8988T (cell line): Measurements from ENCODE around the gene FOXE3.

Experiments used
- DNase-seq: peaks from one replicate; pipeline ENCODE4 v3.0.0; 2011

Gene FOXE3

GRCh38 chr1:47406966-47407365 is 9.1 kb upstream of the FOXE3 start:
- DNase-seq, result no peak

GRCh38 chr1:47407481-47407880 is 8.6 kb upstream of the FOXE3 start:
- no peak for DNase-seq

GRCh38 chr1:47409311-47410067 is 6.6 kb upstream of the FOXE3 start:
- no peak for DNase-seq

- no peak for DNase-seq
These were observed 6.0 kb upstream of the FOXE3 start for GRCh38 chr1:47410068-47410455.

GRCh38 chr1:47411436-47411835 is 4.6 kb upstream of the FOXE3 start:
- no peak for DNase-seq

DNA sequence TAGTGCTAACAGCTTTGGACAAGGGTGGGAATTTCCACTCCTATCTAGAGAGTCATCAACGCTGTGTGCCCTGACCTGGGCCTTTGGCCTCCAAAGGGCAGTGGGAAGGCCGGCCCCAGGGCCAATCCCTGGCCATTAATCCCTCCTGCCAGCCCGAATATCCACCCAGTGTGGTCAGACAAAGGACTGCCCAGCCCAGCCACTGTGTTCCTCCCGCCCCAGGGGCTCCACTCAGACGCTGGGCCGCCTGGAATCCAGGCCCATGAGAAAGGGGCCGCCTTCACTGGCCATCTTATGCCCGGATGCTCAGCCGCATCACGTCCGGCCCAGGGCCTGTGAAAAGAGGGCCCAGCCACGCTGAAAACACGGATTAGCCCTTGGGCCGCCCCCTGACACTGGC is 3.6 kb upstream of the FOXE3 start:
- no peak for DNase-seq

- no peak for DNase-seq
These were observed 459 bp downstream of the FOXE3 start for GRCh38 chr1:47416319-47417169.

GRCh38 chr1:47417170-47418044 is 1.3 kb downstream of the FOXE3 start:
- DNase-seq, result no peak

DNA sequence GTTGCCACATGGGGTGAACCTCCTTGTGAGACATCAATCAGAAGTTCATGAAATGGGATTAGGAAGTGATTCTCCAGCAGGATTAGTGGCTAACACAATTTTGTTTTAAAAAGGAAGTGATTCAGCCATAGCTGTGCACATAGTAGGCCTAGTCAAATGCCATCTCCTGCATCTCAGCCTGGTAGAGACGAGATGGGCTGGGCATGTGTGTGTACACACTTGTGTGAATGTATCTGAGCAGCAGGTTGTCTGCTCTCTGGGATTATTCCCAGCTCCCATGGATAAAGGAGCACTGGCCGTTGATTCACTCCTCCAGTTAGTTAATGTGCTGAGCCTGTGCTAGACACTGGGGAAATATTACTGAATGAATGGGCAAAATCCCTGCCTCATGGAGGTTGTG is 2.0 kb downstream of the FOXE3 start:
- DNase-seq, result no peak

- no peak for DNase-seq
These were observed 2.7 kb downstream of the FOXE3 start for GRCh38 chr1:47418681-47419325.

DNA sequence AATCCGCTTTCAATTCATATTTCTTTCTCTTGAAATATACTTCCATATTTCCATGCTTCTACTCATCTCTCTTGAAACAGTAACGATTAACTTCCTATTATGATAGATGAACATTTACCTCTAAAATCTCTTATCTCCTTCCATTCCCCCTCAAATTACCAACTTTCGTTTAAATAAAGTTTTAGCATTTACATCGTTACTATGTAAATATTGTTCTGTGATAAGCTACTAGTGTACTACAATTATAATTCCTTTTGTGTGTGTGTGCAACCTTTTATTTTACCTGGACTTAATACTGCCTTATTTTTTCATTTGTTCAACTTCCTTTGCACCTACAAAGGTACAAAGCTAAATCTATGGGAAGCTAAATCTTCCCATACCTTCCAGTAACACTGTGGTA is 4.5 kb downstream of the FOXE3 start:
- DNase-seq, result no peak

GRCh38 chr1:47423872-47424271 is 7.8 kb downstream of the FOXE3 start:
- no peak for DNase-seq

GRCh38 chr1:47424336-47424982 is 8.4 kb downstream of the FOXE3 start:
- DNase-seq, result peak; percentile 51

DNA sequence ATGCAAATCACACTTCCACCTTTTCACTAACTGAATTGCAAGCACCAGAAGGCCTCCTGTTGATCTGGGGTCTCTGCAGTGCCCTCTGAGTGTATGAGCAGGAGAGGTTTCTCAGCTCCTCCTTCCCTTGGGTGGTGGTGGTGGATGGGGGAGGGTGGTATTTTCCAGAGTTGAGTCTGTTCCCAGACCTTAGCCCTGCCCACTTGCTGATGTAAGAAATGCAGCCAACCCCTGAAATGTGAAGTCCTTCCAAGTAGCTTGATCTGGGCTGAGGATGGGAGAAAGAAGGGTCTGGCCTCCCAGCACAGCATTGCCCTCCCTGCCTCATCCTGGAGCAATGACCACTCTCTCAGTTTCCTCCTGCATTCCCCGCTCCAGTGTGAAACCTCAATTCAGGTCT is 15.4 kb downstream of the FOXE3 start:
- DNase-seq, result no peak

- peak; percentile 62 for DNase-seq
These were observed 16.3 kb downstream of the FOXE3 start for GRCh38 chr1:47432071-47433036.

DNA sequence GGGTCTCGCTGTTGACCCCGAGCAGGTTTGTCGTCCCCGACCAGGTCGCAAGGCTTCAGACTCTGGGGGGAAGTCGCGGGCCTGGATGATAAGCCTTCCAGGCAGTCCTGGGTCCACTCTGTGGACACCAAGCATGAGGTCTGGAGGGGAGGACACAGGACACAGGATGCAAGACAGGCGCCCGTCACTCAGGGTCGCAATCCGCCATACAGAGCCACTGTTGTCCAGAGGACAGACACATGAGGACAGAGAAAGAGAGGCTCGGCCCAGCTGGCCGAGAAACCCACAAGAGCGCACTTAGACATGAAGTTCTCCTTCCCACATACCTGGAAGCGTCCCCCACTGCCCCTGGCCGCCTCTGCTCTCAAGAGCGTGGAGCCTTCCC is 16.9 kb downstream of the FOXE3 start:
- no peak for DNase-seq

DNA sequence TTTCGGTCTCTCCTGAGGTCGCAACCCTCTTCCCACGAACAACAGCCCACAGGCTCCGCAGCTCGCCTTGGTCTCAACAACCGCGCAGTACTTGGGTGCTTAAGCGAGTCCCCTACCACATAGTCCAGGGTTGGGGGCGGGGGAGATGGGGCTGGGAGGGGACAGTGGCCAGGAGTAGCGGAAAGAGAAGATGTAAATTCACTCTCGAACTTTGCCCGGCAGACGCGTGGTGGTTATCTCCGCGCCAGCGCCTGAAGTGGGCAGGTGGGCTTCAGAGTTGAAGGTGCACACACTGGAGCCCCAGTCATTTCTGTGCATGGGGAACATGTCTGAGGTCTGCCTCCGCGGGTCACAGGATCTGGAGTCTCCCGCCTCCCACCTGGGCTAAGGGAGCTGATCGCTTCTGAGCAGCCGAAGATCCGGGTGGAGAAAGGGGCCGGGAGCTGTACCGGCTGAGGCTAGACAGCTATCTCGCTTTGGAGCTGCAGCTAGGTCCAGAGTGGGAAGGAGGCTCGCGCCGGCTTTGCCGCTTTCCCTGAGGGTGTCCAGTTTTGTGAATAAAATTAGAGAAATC is 17.5 kb downstream of the FOXE3 start:
- no peak for DNase-seq

DNA sequence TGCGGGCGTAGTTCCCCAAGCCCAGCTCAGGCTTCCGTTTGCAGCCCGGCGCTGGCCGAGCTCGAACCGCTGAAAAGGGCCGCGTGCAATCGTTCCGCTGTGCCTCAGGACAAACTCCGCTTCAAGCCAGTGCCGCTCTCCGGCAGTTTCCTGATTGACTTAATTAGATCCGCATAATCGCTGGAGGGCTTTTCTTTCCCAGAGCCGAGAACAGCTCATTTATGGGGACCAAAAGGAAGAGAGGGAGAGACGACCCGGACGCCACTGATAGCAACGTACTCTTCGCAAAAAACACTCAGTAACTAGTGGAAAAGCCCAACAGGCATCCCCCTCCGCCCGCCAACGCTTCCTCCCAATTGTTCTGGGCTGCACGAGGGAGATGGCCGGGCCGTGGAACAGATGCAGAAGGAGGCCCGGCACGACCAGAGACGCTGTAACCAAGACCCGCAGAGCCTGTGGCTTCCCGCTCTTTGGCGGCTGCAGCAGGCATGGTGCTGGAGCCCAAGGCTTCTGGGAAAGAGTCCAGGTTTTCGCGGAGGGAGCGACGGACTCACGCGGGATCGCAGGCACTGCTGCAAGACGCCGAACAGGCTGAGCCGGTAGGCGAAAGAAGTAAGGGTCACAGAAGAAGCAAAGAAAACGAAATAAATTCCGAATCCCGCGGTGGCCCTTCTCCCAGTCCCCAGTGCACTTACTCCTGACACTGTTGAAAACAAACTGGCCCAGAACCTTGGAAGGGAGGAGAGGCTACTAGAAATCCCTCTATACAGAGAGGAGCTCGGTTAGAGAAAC is 18.2 kb downstream of the FOXE3 start:
- DNase-seq, result no peak

DNA sequence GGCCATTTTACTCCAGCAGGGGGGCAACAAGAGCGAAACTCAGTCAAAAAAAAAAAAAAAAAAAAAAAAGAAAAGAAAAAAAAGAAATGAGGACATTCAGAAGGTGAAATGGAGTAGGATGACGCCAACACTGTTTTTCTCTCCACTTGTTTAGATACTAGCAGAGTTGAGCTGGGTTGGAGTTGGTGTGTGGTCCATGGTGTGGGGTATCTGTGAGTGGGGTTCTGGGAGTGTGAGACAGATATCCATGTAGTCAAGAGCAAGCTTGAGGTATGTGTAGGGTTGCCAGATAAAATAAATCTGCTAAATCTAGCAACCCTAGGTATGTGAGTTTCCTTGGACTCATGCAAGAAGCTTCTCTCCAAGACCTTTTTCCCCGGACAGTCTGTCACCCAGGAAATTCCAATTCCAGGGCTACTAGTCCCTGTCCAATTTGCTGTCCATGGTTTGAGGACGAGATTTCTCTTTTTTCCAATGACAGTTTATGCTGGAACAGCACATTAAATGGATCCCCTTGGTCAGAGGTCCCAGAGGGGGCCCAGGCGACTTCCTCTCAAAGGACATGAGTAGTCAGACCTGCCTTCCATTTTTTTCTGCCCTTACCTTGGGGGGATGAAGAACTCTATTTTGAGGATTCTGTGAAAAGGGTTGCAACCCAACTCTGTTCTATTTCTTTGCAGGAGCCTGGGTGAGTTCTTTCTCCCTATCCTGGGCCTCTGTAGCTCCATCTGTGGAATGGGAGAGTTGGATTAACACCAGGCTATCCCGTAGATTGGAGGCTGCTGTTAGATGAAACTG is 19.6 kb downstream of the FOXE3 start:
- DNase-seq, result no peak
